NCI-H1105 treated with DMSO at 0.1 percent for 48 hours (cell line): ENCODE results near the gene C11orf16.
"Not testable (repeated sequence)": the region's sequence is repeated elsewhere in the genome, so short reads cannot be mapped to it uniquely, and the experiment has no call there.

Source experiments
- DNase-seq: peaks from one replicate; lab custom pipeline; 2025; lab: John Stamatoyannopoulos, UW

Gene C11orf16

DNA sequence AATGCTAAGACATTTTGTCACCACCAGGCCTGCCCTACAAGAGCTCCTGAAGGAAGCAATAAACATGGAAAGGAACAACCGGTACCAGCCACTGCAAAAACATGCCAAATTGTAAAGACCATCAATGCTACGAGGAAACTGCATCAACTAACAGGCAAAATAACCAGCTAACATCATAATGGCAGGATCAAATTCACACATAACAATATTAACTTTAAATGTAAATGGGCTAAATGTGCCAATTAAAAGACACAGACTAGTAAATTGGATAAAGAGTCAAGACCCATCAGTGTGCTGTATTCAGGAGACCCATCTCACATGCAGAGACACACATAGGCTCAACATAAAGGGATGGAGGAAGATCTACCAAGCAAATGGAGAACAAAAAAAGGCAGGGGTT, 41.6 kb downstream of the C11orf16 start:
- DNase-seq, result not testable (repeated sequence)

GRCh38 chr11:8886322-8886721, 46.4 kb downstream of the C11orf16 start:
- DNase-seq, result peak; percentile 7

DNA sequence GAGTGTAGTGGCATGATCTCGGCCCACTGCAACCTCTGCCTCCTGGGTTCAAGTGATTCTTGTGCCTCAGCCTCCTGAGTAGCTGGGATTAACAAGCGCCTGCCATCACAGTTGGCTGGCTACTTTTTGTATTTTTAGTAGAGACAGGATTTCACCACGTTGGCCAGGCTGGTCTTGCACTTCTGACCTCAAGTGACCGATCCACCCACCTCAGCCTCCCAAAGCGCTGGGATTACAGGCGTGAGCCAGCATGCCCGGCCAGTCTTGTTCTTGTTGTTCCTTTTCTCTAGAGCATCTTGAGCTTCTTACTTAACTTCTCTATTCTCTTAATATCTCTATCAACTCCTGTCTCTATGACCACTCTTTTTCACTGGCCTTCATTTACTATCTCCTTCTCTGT, 51.2 kb downstream of the C11orf16 start:
- DNase-seq, result not testable (repeated sequence)

GRCh38 chr11:8878771-8879170, 54.0 kb downstream of the C11orf16 start:
- no peak for DNase-seq

DNA sequence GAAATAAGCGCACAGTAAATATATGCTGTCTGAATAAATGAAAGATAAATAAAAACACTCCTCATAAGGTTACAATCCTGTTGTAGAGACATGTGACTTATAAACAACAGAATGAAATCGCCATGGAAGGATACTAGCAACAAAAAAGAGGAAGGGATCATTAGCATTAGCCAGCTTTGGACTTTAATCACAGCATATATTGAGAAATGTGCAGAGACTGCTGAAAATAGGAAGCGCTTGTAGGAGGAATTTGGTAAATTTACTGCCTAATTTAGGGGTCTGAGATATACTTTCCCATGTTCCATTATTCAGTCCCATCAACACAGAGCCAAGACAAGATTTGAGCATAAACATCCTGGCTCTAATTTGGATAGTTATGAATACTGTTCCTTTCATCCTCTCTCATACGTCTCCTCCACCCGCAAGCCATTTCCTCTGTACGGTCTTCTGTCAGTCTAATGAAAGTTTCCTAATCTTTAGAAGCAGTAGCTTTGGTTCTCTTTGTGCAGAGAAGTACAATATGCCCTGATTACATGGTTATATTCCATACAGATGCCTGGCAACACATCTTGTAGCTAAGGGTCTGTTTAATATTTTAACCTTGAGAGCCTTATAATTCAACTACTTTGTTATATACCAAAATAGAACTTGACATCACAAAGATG, 58.9 kb downstream of the C11orf16 start:
- DNase-seq, result no peak

DNA sequence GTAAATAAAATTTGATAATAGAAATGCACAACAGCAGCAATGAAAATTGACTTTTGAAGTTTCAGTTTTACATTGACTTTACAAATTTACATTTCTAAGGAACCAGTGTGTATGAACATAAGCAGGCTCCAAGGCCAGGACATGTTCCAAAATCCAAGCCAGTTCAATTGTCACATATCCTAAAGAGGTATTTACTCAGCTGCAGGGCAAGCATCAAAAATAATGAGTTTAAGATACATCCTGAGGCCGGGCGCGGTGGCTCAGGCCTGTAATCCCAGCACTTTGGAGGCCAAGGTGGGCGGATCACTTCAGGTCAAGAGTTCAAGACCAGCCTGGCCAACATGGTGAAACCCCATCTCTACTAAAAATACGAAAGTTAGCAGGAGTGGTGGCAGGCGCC, 60.8 kb downstream of the C11orf16 start:
- DNase-seq, result no peak

- peak; percentile 26 for DNase-seq
Measured at GRCh38 chr11:8871171-8871775, 61.5 kb downstream of the C11orf16 start.

GRCh38 chr11:8870411-8871170, 62.2 kb downstream of the C11orf16 start:
- peak; percentile 42 for DNase-seq
